ENCODE results near the gene LMX1B.

- TF ChIP-seq CTCF (conservative IDR thresholded peaks at IDR 0.05) (no peak), ZFX (IDR thresholded peaks at IDR 0.05) (no peak)
These were observed 89.5 kb downstream of the LMX1B start for GRCh38 chr9:126703002-126703865.

Data from C4-2B (cell line).